GM12878 (cell line): Measurements from ENCODE around the gene SCAI. TPM values are rescaled to one million over a fixed set of nuclear protein-coding genes. Genes with fewer than 3 reads are reported as not detected.

ENCODE experiments used
- ATAC-seq: fragments of 200-7000 bp; cut with Tn5 transposase; 3 replicates; pipeline ENCODE4 v1.9.1; 2020; ENCODE audit warnings: mild to moderate bottlenecking, moderate library complexity
- BruUV-seq: library from RNA; stranded (reverse); fragments of 400-500 nt; replicated peaks from 2 replicates; lab custom pipeline; 2021; lab: Mats Ljungman, UMichigan
- CTCF ChIA-PET: fragments of 300-600 bp; sonication (Branson Sonifier 250); formaldehyde crosslinking; extraction: SDS; loops from one replicate; lab custom pipeline; 2021; ENCODE audit warnings: inconsistent platforms; lab: Yijun Ruan, JAX
- POLR2A ChIA-PET: fragments of 350-600 bp; formaldehyde crosslinking; extraction: SDS; loops from one replicate; lab custom pipeline; 2021; ENCODE audit warnings: inconsistent platforms; lab: Charles Lee
- RAD21 ChIA-PET: fragments of 300-600 bp; sonication (Branson Sonifier 250); formaldehyde crosslinking; loops from one replicate; lab custom pipeline; 2023; ENCODE audit warnings: antibody characterized with exemption; ENCODE audit not compliant: unreplicated experiment; lab: Charles Lee
- SMC1A ChIA-PET: fragments of 300-600 bp; sonication (Branson Sonifier 250); formaldehyde crosslinking; loops from one replicate; lab custom pipeline; 2023; ENCODE audit not compliant: unreplicated experiment, uncharacterized antibody; lab: Charles Lee
- DNase-seq: peaks from one replicate; pipeline ENCODE4 v3.0.0-alpha.2; 2011; ENCODE audit warnings: low read depth, low spot score
- FAIRE-seq: peaks from 3 replicates; lab custom pipeline; 2011; peaks lifted over from hg19 to GRCh38; lab: Jason Lieb, UNC
- H2AFZ ChIP-seq: 2 replicates; pipeline ENCODE4 v1.6.0; 2011; ENCODE audit warnings: low read depth, low read length, control low read depth; ENCODE audit not compliant: control insufficient read depth
- H3K27ac ChIP-seq: 2 replicates; pipeline ENCODE4 v1.5.1; 2011; ENCODE audit warnings: control low read depth; ENCODE audit not compliant: control insufficient read depth, insufficient read depth
- H3K27me3 ChIP-seq, 2 experiments: replicated peaks in 1 of 2; 2 replicates each; pipeline versions ENCODE4 v1.6.0 to v1.6.1; 2011; ENCODE audit warnings: low read length in 1 of 2; ENCODE audit not compliant: control insufficient read depth in 2 of 2, insufficient read depth in 2 of 2
- H3K36me3 ChIP-seq, 2 experiments: 2 replicates each; pipeline ENCODE4 v1.5.1; 2011; ENCODE audit warnings: low read length in 1 of 2; ENCODE audit not compliant: control insufficient read depth in 2 of 2, insufficient read depth in 2 of 2
- H3K4me1 ChIP-seq: 2 replicates; pipeline ENCODE4 v1.6.1; 2011; ENCODE audit warnings: mild to moderate bottlenecking, low read length, moderate library complexity, mixed read lengths; ENCODE audit not compliant: control insufficient read depth, insufficient read depth
- H3K4me2 ChIP-seq: 2 replicates; pipeline ENCODE4 v1.6.0; 2011; ENCODE audit warnings: control low read depth; ENCODE audit not compliant: control insufficient read depth, insufficient read depth
- H3K4me3 ChIP-seq: fragments of 200-600 bp; sonication (generic); 2 replicates; pipeline ENCODE4 v1.5.1; 2016
- H3K79me2 ChIP-seq: 2 replicates; pipeline ENCODE4 v1.6.0; 2011; ENCODE audit warnings: low read length; ENCODE audit not compliant: control insufficient read depth, insufficient read depth
- H3K9ac ChIP-seq: 2 replicates; pipeline ENCODE4 v1.8.0; 2011; ENCODE audit warnings: low read length, control low read depth, mixed read lengths; ENCODE audit not compliant: control insufficient read depth, insufficient read depth
- H3K9me3 ChIP-seq: replicated peaks from 3 replicates; pipeline ENCODE4 v1.5.1; 2011; ENCODE audit warnings: mild to moderate bottlenecking, low read length; ENCODE audit not compliant: control insufficient read depth, insufficient read depth
- H4K20me1 ChIP-seq: 2 replicates; pipeline ENCODE4 v1.6.0; 2011; ENCODE audit not compliant: control insufficient read depth, insufficient read depth
- EGR1 ChIP-seq, 2 experiments: IDR thresholded peaks; 1 replicate in 1 of 2; 2 replicates in 1 of 2; pipeline ENCODE4 v1.6.1; 2011 to 2012; ENCODE audit warnings: low read depth in 2 of 2, low read length in 2 of 2, borderline replicate concordance in 1 of 2, mild to moderate bottlenecking in 1 of 2, moderate library complexity in 1 of 2
- FOXM1 ChIP-seq: IDR thresholded peaks from 2 replicates; pipeline ENCODE4 v1.6.1; 2012; ENCODE audit warnings: low read depth, mild to moderate bottlenecking, inconsistent platforms, low read length, moderate library complexity
- HDGF ChIP-seq: fragments of 450-650 bp; IDR thresholded peaks from 2 replicates; pipeline ENCODE4 v1.6.1; 2016; ENCODE audit warnings: antibody characterized with exemption
- IKZF2 ChIP-seq, 2 experiments: fragments of 450-650 bp; IDR thresholded peaks; 2 replicates each; pipeline ENCODE4 v1.6.1; 2017; ENCODE audit warnings: mild to moderate bottlenecking in 2 of 2, moderate library complexity in 2 of 2
- IRF4 ChIP-seq: IDR thresholded peaks from 2 replicates; pipeline ENCODE4 v1.6.1; 2011; ENCODE audit warnings: low read depth, low read length
- MEF2B ChIP-seq: fragments of 450-650 bp; IDR thresholded peaks from 2 replicates; pipeline ENCODE4 v1.6.1; 2018; ENCODE audit warnings: mild to moderate bottlenecking, moderate library complexity; ENCODE audit not compliant: partially characterized antibody, poor library complexity, severe bottlenecking
- TCF7 ChIP-seq: IDR thresholded peaks from 2 replicates; pipeline ENCODE4 v1.6.1; 2014; ENCODE audit warnings: antibody characterized with exemption, borderline replicate concordance
- WGBS: methylation state at CpG from one replicate; pipeline ENCODE4 v1.1.6; 2016; ENCODE audit warnings: low lambda C conversion rate; ENCODE audit not compliant: insufficient replicate concordance, insufficient coverage; ENCODE audit errors: missing lambda C conversion rate; 5-methylcytosine and 5-hydroxymethylcytosine counted together
- in situ Hi-C: fragments of 300-500 bp; cut with MboI; formaldehyde crosslinking; loops from 9 replicates; pipeline ENCODE4 v1.14.3; 2018; ENCODE audit warnings: mixed read lengths
- intact Hi-C: fragments of 100-400 bp; cut with micrococcal nuclease; formaldehyde crosslinking; loops from one replicate; pipeline ENCODE4 v1.14.2; 2022; ENCODE audit not compliant: unreplicated experiment
- polyA plus RNA-seq, 11 experiments: library from polyadenylated mRNA; depleted of rRNA in 4 of 11; unstranded in 6 of 11; stranded (reverse) in 5 of 11; fragments of >200 nt; fragmentation: Nextera tagmentation in 4 of 11; fragmentation: Illumina TruSeq in 1 of 11; extraction: Ambion mirVana in 4 of 11; extraction: Trizol in 1 of 11; gene quantifications; 1 replicate in 1 of 11; 2 replicates in 10 of 11; pipeline versions ENCODE4 v1.2.1 to v1.2.3, GENCODE V29; 2011 to 2016; ENCODE audit warnings: inconsistent platforms in 2 of 11, missing spikeins in 2 of 11, low read depth in 1 of 11
- total RNA-seq, 4 experiments: library from RNA; depleted of rRNA in 3 of 4; stranded (reverse); fragments of >200 nt in 3 of 4; fragmentation: Illumina TruSeq in 1 of 4; extraction: Trizol in 1 of 4; gene quantifications; 2 replicates each; pipeline versions ENCODE4 v1.2.1 to v1.2.3, GENCODE V29; 2013 to 2021
- TF ChIP-seq, protein P1 (sequence below): fragments of 450-650 bp; IDR thresholded peaks from 2 replicates; pipeline ENCODE4 v1.6.1; 2017; ENCODE audit warnings: low read depth, mild to moderate bottlenecking, moderate library complexity

The SCAI gene
- total and polyA plus RNA-seq, 10 of the 15 experiments (the other 5 are each of a cell fraction or from before 2014, with no cell fraction given) = 0.52 to 8.8 (median 5.1) TPM

DNA sequence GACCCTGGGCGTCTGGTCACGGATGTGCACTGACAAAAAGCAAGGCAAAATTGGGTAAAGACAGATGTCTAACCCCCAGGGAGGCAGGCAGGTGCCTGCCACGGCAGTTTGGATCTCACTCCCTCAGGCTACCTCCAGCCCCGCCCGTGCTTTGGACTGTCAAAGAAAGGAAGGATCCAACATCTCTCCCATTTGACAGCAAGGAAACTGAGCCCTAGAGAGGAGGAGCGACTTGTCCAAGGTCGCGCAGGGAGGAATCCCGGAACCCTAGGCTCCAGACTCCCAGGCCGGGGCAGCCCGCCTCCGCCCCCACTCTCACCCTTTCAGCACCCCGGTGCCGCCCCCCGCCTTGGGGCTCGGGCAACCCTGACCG lies 202.8 kb downstream of the SCAI start:
- peak in 1 of 2 experiments; percentile 67; a peak in 1 of 3 replicates for TF ChIP-seq EGR1 (IDR thresholded peaks at IDR 0.05; ENCODE audit: borderline replicate concordance in 1 of 2, low read depth in 2 of 2, low read length in 2 of 2)
- TF ChIP-seq TCF7 = no peak
- TF ChIP-seq, protein P1, sequence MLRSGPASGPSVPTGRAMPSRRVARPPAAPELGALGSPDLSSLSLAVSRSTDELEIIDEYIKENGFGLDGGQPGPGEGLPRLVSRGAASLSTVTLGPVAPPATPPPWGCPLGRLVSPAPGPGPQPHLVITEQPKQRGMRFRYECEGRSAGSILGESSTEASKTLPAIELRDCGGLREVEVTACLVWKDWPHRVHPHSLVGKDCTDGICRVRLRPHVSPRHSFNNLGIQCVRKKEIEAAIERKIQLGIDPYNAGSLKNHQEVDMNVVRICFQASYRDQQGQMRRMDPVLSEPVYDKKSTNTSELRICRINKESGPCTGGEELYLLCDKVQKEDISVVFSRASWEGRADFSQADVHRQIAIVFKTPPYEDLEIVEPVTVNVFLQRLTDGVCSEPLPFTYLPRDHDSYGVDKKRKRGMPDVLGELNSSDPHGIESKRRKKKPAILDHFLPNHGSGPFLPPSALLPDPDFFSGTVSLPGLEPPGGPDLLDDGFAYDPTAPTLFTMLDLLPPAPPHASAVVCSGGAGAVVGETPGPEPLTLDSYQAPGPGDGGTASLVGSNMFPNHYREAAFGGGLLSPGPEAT = peak; percentile 64
- no peak; the same call in none of the 2 replicates for TF ChIP-seq HDGF
- TF ChIP-seq MEF2B = peak; percentile 73
- TF ChIP-seq FOXM1 = 0 out of 2 replicates have a peak, but pooled peaks have one; percentile 5
- peak; percentile 80; a peak in 1 of 4 replicates for TF ChIP-seq IKZF2 (IDR thresholded peaks at IDR 0.05)
- 0 out of 2 replicates have a peak, but pooled peaks have one; percentile 14 for TF ChIP-seq IRF4
- TF ChIP-seq, all 136 proteins: peak for 6
- in situ Hi-C loops = no loop called here
- 2% methylated on average over 17 of the region's 17 CpGs for WGBS
- peak overlapping the region; percentile 88 for H3K27ac ChIP-seq
- DNase-seq (no peak), FAIRE-seq (no peak), ATAC-seq (peak; percentile 63)
- H3K36me3 ChIP-seq = peaks cover 0 to 4% of the 10 kb centered on the region in 2 experiments; a peak in 1 of 4 replicates
- peaks cover 15% of the 10 kb centered on the region for H3K79me2 ChIP-seq
- no TSS peak for BruUV-seq
- ChIA-PET POLR2A (interaction anchor here (1.0 to 2.6 kb wide), 3 partner anchors 71 to 170 kb away, joined by 3 to 8 read pairs (median 3); partner anchors contain the start of genes ARPC5L, NR6A1 and RPL35), SMC1A (interaction anchor here (1.3 to 1.8 kb wide), 2 partner anchors 68 to 202 kb away, joined by 3 to 9 read pairs; partner anchors contain the start of gene SCAI), RAD21 (interaction anchor here (1.7 kb wide), 1 partner anchor 63 kb away, joined by 4 read pairs; no protein-coding TSS in a partner anchor), CTCF (interaction anchor here (0.8 to 1.5 kb wide), 2 partner anchors 78 to 87 kb away, joined by 3 to 5 read pairs; partner anchors contain the start of gene WDR38)
- no peaks in the 10 kb centered on the region for H3K9me3 ChIP-seq
- peak overlapping the region; percentile 84 for H3K4me2 ChIP-seq
- peak overlapping the region; percentile 76 for H3K9ac ChIP-seq
- H3K4me1 ChIP-seq = no peaks in the 10 kb centered on the region
- H4K20me1 ChIP-seq = no peaks in the 10 kb centered on the region
- peak overlapping the region; percentile 76 for H2AFZ ChIP-seq
- H3K27me3 ChIP-seq = no peaks in the 10 kb centered on the region
- intact Hi-C loops = loop anchor here (2.0 kb wide), 1 partner anchor 70 kb away; no protein-coding TSS in a partner anchor
- H3K4me3 ChIP-seq = peak overlapping the region; percentile 86
